Natural killer cell (primary cell): ENCODE data around the gene HS3ST4. TPM values are rescaled to one million over a fixed set of nuclear protein-coding genes. Genes with fewer than 3 reads are reported as not detected.

Experiments
- ATAC-seq, 3 donors: fragments of 150-1000 bp in 2 of 3; fragments of 200-7000 bp in 1 of 3; cut with Tn5 transposase; 1 replicate in 1 of 3; 2 replicates in 2 of 3; pipeline ENCODE4 v1.10.0; 2021; ENCODE audit warnings: mild to moderate bottlenecking in 2 of 3, moderate library complexity in 2 of 3
- DNase-seq, 2 donors: peaks; one replicate each; pipeline versions ENCODE4 v3.0.0 to v3.0.0-alpha.2; 2013 to 2021; ENCODE audit warnings: mixed read lengths in 1 of 2
- H3K27ac ChIP-seq: one replicate; pipeline ENCODE4 v1.5.1; 2013; ENCODE audit warnings: mild to moderate bottlenecking, low read length
- H3K27me3 ChIP-seq: one replicate; pipeline ENCODE4 v1.6.1; 2013; ENCODE audit warnings: low read length; ENCODE audit not compliant: control insufficient read depth, insufficient read depth
- H3K36me3 ChIP-seq: one replicate; pipeline ENCODE4 v1.6.1; 2013; ENCODE audit warnings: low read length; ENCODE audit not compliant: control insufficient read depth, insufficient read depth
- H3K4me1 ChIP-seq: one replicate; pipeline ENCODE4 v1.6.1; 2013; ENCODE audit warnings: low read length; ENCODE audit not compliant: control insufficient read depth, insufficient read depth
- H3K4me3 ChIP-seq: one replicate; pipeline ENCODE4 v1.5.1; 2013; ENCODE audit warnings: low read length
- H3K9me3 ChIP-seq: one replicate; pipeline ENCODE4 v1.6.1; 2013; ENCODE audit warnings: low read length; ENCODE audit not compliant: control insufficient read depth, insufficient read depth
- H3K27ac Mint-ChIP-seq, 2 donors: one replicate each; pipeline ENCODE4 v1.8.0; 2022; ENCODE audit warnings: mild to moderate bottlenecking in 2 of 2, mixed read lengths in 2 of 2, moderate library complexity in 1 of 2
- H3K27me3 Mint-ChIP-seq, 2 donors: one replicate each; pipeline ENCODE4 v1.8.0; 2022; ENCODE audit warnings: low read depth in 2 of 2, mixed read lengths in 2 of 2
- H3K36me3 Mint-ChIP-seq: one replicate; pipeline ENCODE4 v1.8.0; 2022; ENCODE audit warnings: mixed read lengths
- H3K4me1 Mint-ChIP-seq, 2 donors: one replicate each; pipeline ENCODE4 v1.8.0; 2022; ENCODE audit warnings: mixed read lengths in 2 of 2
- H3K4me3 Mint-ChIP-seq: one replicate; pipeline ENCODE4 v1.8.0; 2022; ENCODE audit warnings: mild to moderate bottlenecking, moderate library complexity, mixed read lengths
- H3K9me3 Mint-ChIP-seq, 2 donors: one replicate each; pipeline ENCODE4 v1.8.0; 2022; ENCODE audit warnings: mixed read lengths in 2 of 2
- WGBS: methylation state at CpG from one replicate; pipeline ENCODE4 v1.1.7; 2013; ENCODE audit warnings: missing lambda C conversion rate; ENCODE audit not compliant: insufficient coverage; 5-methylcytosine and 5-hydroxymethylcytosine counted together
- intact Hi-C: fragments of 100-400 bp; cut with micrococcal nuclease; formaldehyde crosslinking; loops from one replicate; pipeline ENCODE4 v1.14.2; 2022
- total RNA-seq, 4 donors: library from RNA; stranded (reverse); fragments of 120-200 nt in 1 of 4; gene quantifications; one replicate each; pipeline versions ENCODE4 v1.2.3 to v1.2.4, GENCODE V29; 2013 to 2022
- TF ChIP-seq, protein P1 (sequence below): fragments of 200-600 bp; IDR thresholded peaks from one replicate; pipeline ENCODE4 v1.8.0; 2022; ENCODE audit warnings: antibody characterized with exemption

HS3ST4 gene
- total RNA-seq, 3 donors from 2014 or later (not counting 1 experiment from before 2014, with no cell fraction given) = not detected

DNA sequence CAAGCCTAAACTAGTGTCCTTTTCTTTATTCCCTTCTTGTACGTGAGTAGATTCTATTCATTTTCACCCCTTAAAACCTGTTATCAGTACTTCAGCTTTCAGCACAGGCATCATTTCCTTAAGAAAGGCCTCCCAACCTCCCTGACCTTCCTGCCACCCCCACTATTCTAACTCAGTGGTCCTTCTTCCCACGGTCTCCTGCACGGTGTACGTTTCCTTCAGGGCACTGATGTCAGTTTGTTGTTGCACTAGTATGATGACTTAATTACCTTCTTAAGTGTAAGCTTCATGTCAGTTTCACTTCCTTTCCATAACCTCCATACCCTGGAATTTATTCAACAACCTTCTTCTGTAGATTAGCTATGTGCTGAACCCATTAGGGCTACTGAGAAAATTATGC, 484.2 kb downstream of the HS3ST4 start:
- H3K27ac Mint-ChIP-seq = no peak overlapping the region
- H3K4me1 Mint-ChIP-seq = no peaks in the 10 kb centered on the region
- H3K27me3 Mint-ChIP-seq = peaks cover 0 to 11% of the 10 kb centered on the region in 2 donors
- Histone ChIP-seq H3K36me3 (no peaks in the 10 kb centered on the region), H3K9me3 (no peaks in the 10 kb centered on the region), H3K4me3 (no peak overlapping the region), H3K4me1 (no peaks in the 10 kb centered on the region), H3K27ac (no peak overlapping the region), H3K27me3 (no peaks in the 10 kb centered on the region)
- ATAC-seq = no peak
- no peak for DNase-seq
- no peaks in the 10 kb centered on the region for H3K36me3 Mint-ChIP-seq
- TF ChIP-seq, protein P1, sequence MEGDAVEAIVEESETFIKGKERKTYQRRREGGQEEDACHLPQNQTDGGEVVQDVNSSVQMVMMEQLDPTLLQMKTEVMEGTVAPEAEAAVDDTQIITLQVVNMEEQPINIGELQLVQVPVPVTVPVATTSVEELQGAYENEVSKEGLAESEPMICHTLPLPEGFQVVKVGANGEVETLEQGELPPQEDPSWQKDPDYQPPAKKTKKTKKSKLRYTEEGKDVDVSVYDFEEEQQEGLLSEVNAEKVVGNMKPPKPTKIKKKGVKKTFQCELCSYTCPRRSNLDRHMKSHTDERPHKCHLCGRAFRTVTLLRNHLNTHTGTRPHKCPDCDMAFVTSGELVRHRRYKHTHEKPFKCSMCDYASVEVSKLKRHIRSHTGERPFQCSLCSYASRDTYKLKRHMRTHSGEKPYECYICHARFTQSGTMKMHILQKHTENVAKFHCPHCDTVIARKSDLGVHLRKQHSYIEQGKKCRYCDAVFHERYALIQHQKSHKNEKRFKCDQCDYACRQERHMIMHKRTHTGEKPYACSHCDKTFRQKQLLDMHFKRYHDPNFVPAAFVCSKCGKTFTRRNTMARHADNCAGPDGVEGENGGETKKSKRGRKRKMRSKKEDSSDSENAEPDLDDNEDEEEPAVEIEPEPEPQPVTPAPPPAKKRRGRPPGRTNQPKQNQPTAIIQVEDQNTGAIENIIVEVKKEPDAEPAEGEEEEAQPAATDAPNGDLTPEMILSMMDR = no peak
- intact Hi-C loops = no loop called here
- H3K4me3 Mint-ChIP-seq = no peak overlapping the region
- H3K9me3 Mint-ChIP-seq = peaks cover 0 to 2% of the 10 kb centered on the region in 2 donors
- WGBS = 20% methylated on average over 2 of the region's 4 CpGs

DNA sequence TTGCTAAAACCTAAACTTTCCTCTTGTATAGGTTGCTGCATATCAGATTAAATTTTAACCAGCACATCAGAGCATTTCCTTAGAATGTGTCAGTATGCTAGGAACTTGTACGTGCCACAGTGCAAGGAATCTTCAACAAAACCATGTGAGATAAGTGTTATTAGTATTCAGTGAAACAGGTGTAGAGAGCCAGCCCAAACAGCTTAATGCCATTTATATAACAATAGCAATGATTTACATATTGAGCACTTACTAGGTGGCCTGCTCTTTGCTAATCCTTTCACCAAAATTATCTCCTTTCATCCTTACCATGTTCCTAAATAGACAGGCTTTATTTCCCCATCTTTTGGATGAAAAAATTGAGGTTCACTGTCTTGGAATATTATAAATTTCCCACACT, 485.7 kb downstream of the HS3ST4 start:
- WGBS = 100% methylated on average over 1 of the region's 1 CpG
- DNase-seq = no peak
- Mint-ChIP-seq H3K4me3 (no peak overlapping the region), H3K27me3 (peaks cover 0 to 11% of the 10 kb centered on the region in 2 donors), H3K9me3 (peaks cover 0 to 2% of the 10 kb centered on the region in 2 donors), H3K27ac (no peak overlapping the region), H3K36me3 (no peaks in the 10 kb centered on the region), H3K4me1 (no peaks in the 10 kb centered on the region)
- ATAC-seq = no peak
- no peaks in the 10 kb centered on the region for H3K9me3 ChIP-seq
- no peaks in the 10 kb centered on the region for H3K36me3 ChIP-seq
- H3K4me3 ChIP-seq = no peak overlapping the region
- TF ChIP-seq, protein P1 = no peak
- intact Hi-C loops = no loop called here
- no peaks in the 10 kb centered on the region for H3K27me3 ChIP-seq
- no peaks in the 10 kb centered on the region for H3K4me1 ChIP-seq
- no peak overlapping the region for H3K27ac ChIP-seq

DNA sequence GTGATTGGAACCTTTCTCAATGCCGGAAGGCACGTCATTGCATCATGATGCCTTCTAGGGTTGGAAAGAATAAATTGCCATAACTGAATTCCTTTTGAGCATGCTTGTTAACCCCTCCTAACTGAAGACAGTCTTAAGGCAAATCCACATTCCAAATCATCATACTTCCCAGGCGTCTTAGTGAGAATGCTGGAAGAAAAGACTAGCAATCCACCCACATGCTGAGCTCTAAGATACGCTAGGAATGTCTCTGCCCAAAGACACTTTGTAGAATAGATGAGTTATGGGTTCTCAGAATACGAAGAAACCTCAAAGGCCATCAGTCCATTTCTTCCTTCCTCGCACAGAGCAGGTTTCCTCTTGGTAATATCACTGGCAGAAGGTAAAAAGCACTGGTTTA, 486.5 kb downstream of the HS3ST4 start:
- H3K4me1 Mint-ChIP-seq = no peaks in the 10 kb centered on the region
- ATAC-seq = no peak

More for the DNA sequence above, 486.5 kb downstream of the HS3ST4 start:
- Mint-ChIP-seq H3K4me3 (no peak overlapping the region), H3K27ac (no peak overlapping the region), H3K27me3 (peaks cover 0 to 11% of the 10 kb centered on the region in 2 donors), H3K9me3 (peaks cover 0 to 2% of the 10 kb centered on the region in 2 donors), H3K36me3 (no peaks in the 10 kb centered on the region)
- Histone ChIP-seq H3K36me3 (no peaks in the 10 kb centered on the region), H3K27ac (no peak overlapping the region), H3K9me3 (no peaks in the 10 kb centered on the region), H3K4me3 (no peak overlapping the region), H3K4me1 (no peaks in the 10 kb centered on the region), H3K27me3 (no peaks in the 10 kb centered on the region)
- WGBS = 80% methylated on average over 6 of the region's 6 CpGs
- no peak for DNase-seq
- TF ChIP-seq, protein P1 = no peak
- intact Hi-C loops = no loop called here
